Left lung (tissue), 10 donors: ENCODE measurements around the gene YAF2. TPM values are rescaled to one million over a fixed set of nuclear protein-coding genes. Genes with fewer than 3 reads are reported as not detected.

ENCODE experiments used
- ATAC-seq: fragments of 200-7000 bp; cut with Tn5 transposase; one replicate; pipeline ENCODE4 v1.9.1; 2020; ENCODE audit warnings: moderate library complexity
- DNase-seq, 4 donors: peaks; one replicate each; pipeline ENCODE4 v3.0.0-alpha.2; 2013 to 2020
- H3K27ac ChIP-seq, 2 donors: fragments of 200-600 bp; sonication (generic) in 1 of 2; one replicate each; pipeline versions ENCODE4 v1.5.0 to v1.8.0; 2020 to 2021
- H3K27me3 ChIP-seq, 2 donors: fragments of 200-600 bp; sonication (generic) in 1 of 2; one replicate each; pipeline versions ENCODE4 v1.5.0 to v1.8.0; 2020 to 2021
- H3K36me3 ChIP-seq, 2 donors: fragments of 200-600 bp; sonication (generic) in 1 of 2; one replicate each; pipeline versions ENCODE4 v1.5.0 to v1.8.0; 2020 to 2021
- H3K4me1 ChIP-seq, 2 donors: fragments of 200-600 bp; one replicate each; pipeline ENCODE4 v1.8.0; 2021
- H3K4me3 ChIP-seq, 2 donors: fragments of 200-600 bp; sonication (generic) in 1 of 2; one replicate each; pipeline versions ENCODE4 v1.5.0 to v1.8.0; 2020 to 2021; ENCODE audit warnings: mild to moderate bottlenecking in 1 of 2
- H3K9me3 ChIP-seq, 2 donors: fragments of 200-600 bp; sonication (generic) in 1 of 2; one replicate each; pipeline versions ENCODE4 v1.5.0 to v1.8.0; 2020 to 2021
- intact Hi-C, 2 donors: fragments of 100-400 bp; cut with DNase I; formaldehyde crosslinking; loops; one replicate each; pipeline versions ENCODE4 v1.11.2 to v1.14.2; 2022
- polyA plus RNA-seq, 6 donors: library from polyadenylated mRNA; unstranded; fragments of 120-200 nt; gene quantifications; one replicate each; pipeline ENCODE4 v1.2.1, GENCODE V29; 2013; ENCODE audit not compliant: insufficient read length in 6 of 6
- total RNA-seq, 2 donors: library from RNA; stranded (reverse); fragmentation: NEBNext Ultra II Directional; extraction: Animal tissue kit (Norgen Biotek cat#: 25700); gene quantifications; one replicate each; pipeline ENCODE4 v1.2.1, GENCODE V29; 2021
- TF ChIP-seq, protein P1 (sequence below), 2 donors: fragments of 200-600 bp; sonication (generic) in 1 of 2; IDR thresholded peaks; one replicate each; pipeline versions ENCODE4 v1.5.0 to v1.8.0; 2021; ENCODE audit warnings: antibody characterized with exemption in 2 of 2
- donor health status: DM: no; HTN: yes; CAD: no.
- donor health status: DM: no; HTN: no; CAD: no.

YAF2 gene
- total and polyA plus RNA-seq, 8 donors = 18.7 to 33.4 (median 21.9) TPM

- H3K27ac ChIP-seq = no peak overlapping the region
- TF ChIP-seq, protein P1, sequence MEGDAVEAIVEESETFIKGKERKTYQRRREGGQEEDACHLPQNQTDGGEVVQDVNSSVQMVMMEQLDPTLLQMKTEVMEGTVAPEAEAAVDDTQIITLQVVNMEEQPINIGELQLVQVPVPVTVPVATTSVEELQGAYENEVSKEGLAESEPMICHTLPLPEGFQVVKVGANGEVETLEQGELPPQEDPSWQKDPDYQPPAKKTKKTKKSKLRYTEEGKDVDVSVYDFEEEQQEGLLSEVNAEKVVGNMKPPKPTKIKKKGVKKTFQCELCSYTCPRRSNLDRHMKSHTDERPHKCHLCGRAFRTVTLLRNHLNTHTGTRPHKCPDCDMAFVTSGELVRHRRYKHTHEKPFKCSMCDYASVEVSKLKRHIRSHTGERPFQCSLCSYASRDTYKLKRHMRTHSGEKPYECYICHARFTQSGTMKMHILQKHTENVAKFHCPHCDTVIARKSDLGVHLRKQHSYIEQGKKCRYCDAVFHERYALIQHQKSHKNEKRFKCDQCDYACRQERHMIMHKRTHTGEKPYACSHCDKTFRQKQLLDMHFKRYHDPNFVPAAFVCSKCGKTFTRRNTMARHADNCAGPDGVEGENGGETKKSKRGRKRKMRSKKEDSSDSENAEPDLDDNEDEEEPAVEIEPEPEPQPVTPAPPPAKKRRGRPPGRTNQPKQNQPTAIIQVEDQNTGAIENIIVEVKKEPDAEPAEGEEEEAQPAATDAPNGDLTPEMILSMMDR (IDR thresholded peaks at IDR 0.05) = no peak
- no peaks in the 10 kb centered on the region for H3K27me3 ChIP-seq
- intact Hi-C loops = no loop called here
- H3K36me3 ChIP-seq = no peaks in the 10 kb centered on the region
- peaks cover 10 to 36% of the 10 kb centered on the region in 2 donors for H3K4me1 ChIP-seq
- DNase-seq = no peak
- no peak overlapping the region for H3K4me3 ChIP-seq
- no peaks in the 10 kb centered on the region for H3K9me3 ChIP-seq
- ATAC-seq = no peak
Measured at GRCh38 chr12:42141981-42142606, 96.0 kb downstream of the YAF2 start.

- H3K27ac ChIP-seq = no peak overlapping the region
- H3K27me3 ChIP-seq = no peaks in the 10 kb centered on the region
- no peaks in the 10 kb centered on the region for H3K9me3 ChIP-seq
- H3K4me1 ChIP-seq = peaks cover 10 to 36% of the 10 kb centered on the region in 2 donors
- ATAC-seq (peak; percentile 50), DNase-seq (no peak)
- TF ChIP-seq, protein P1 (IDR thresholded peaks at IDR 0.05) = no peak
- no peak overlapping the region for H3K4me3 ChIP-seq
- intact Hi-C loops = no loop called here
- no peaks in the 10 kb centered on the region for H3K36me3 ChIP-seq
Measured at GRCh38 chr12:42140901-42141300, 97.1 kb downstream of the YAF2 start.

DNA sequence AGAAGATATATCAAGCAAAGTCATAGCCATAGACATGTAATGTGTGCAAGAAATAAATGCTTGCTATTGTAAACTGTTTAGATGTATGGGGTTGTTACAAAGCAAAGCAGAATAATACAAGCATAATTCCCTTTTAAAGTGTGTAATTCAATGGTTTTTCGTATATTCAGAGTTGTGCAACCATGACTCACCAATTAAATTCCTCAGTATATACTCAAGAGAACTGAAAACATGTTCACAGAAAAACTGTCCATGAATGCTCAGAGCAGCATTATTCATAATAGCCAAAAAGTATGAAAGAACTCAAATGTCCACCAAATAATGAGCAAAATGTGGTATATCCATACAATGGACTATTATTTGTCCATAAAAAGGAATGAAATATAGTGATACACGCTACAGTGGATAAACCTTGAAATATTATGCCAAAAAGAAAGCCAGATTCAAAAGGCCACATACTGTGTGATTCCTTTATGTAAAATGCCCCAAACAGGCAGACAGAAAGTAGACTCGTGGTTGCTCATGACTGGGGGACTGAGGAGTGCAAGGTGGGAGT lies 102.7 kb downstream of the YAF2 start:
- H3K27ac ChIP-seq = no peak overlapping the region
- ATAC-seq = peak; percentile 64
- intact Hi-C loops = loop anchor here in 1 of 2 donors (10.0 kb wide), 1 partner anchor 199 kb away; no protein-coding TSS in a partner anchor
- H3K36me3 ChIP-seq = no peaks in the 10 kb centered on the region
- peaks cover 4 to 16% of the 10 kb centered on the region in 2 donors for H3K4me1 ChIP-seq
- H3K9me3 ChIP-seq = no peaks in the 10 kb centered on the region
- DNase-seq = no peak
- TF ChIP-seq, protein P1 (IDR thresholded peaks at IDR 0.05) = no peak
- H3K27me3 ChIP-seq = no peaks in the 10 kb centered on the region
- H3K4me3 ChIP-seq = no peak overlapping the region

GRCh38 chr12:42130672-42131402 lies 107.2 kb downstream of the YAF2 start:
- DNase-seq (no peak), ATAC-seq (peak; percentile 80)
- intact Hi-C loops = loop anchor here in 1 of 2 donors (10.0 kb wide), 1 partner anchor 204 kb away; no protein-coding TSS in a partner anchor
- Histone ChIP-seq H3K9me3 (no peaks in the 10 kb centered on the region), H3K4me1 (peaks cover 4 to 18% of the 10 kb centered on the region in 2 donors), H3K4me3 (no peak overlapping the region), H3K27ac (no peak overlapping the region), H3K36me3 (no peaks in the 10 kb centered on the region), H3K27me3 (no peaks in the 10 kb centered on the region)
- TF ChIP-seq, protein P1 (IDR thresholded peaks at IDR 0.05) = no peak
